ENCODE data around the gene SORCS2.

The SORCS2 gene

GRCh38 chr4:7684294-7684693 is 492.0 kb downstream of the SORCS2 start:
- Histone ChIP-seq H2AFZ (ENCODE audit: insufficient read depth, low read length, poor library complexity) (no peak overlapping the region), H3K23ac (ENCODE audit: low read length) (no peak overlapping the region), H2BK12ac (ENCODE audit: low read length) (no peak overlapping the region), H3K4me2 (ENCODE audit: low read length) (no peak overlapping the region), H3K27ac (ENCODE audit: low read depth, low read length) (no peak overlapping the region), H3K79me2 (ENCODE audit: control insufficient read depth, insufficient read depth, low read length, poor library complexity) (no peaks in the 10 kb centered on the region), H4K12ac (ENCODE audit: low read depth, low read length) (no peak overlapping the region), H3K18ac (ENCODE audit: low read length) (no peak overlapping the region), H3K4me1 (ENCODE audit: control insufficient read depth in 1 of 2, insufficient read depth in 2 of 2, low read length in 2 of 2) (no peaks in the 10 kb centered on the region), H3K27me3 (ENCODE audit: insufficient read depth, low read length) (no peaks in the 10 kb centered on the region), H2BK5ac (ENCODE audit: low read depth, low read length, poor library complexity) (no peak overlapping the region), H2BK120ac (ENCODE audit: insufficient read depth, low read length, poor library complexity) (no peak overlapping the region), H3K9me3 (ENCODE audit: insufficient read depth, low read depth, low read length) (peaks cover 15% of the 10 kb centered on the region), H3K79me1 (ENCODE audit: low read length) (no peaks in the 10 kb centered on the region), H3K4me3 (ENCODE audit: low read depth, low read length) (no peak overlapping the region), H4K8ac (ENCODE audit: low read depth, low read length) (no peak overlapping the region), H3K36me3 (ENCODE audit: control insufficient read depth in 1 of 2, insufficient read depth in 2 of 2, low read length in 2 of 2) (no peaks in the 10 kb centered on the region), H4K91ac (ENCODE audit: low read depth, low read length) (no peak overlapping the region), H2AK5ac (ENCODE audit: low read length) (no peak overlapping the region), H3K4ac (ENCODE audit: low read depth, low read length) (no peak overlapping the region), H3K14ac (ENCODE audit: low read length) (no peak overlapping the region), H3K9ac (ENCODE audit: low read length) (no peak overlapping the region)
- DNase-seq = no peak
- no CpG with 5 or more reads among the region's 3 CpGs for WGBS (ENCODE audit: extremely low coverage, insufficient coverage, insufficient read length)

DNA sequence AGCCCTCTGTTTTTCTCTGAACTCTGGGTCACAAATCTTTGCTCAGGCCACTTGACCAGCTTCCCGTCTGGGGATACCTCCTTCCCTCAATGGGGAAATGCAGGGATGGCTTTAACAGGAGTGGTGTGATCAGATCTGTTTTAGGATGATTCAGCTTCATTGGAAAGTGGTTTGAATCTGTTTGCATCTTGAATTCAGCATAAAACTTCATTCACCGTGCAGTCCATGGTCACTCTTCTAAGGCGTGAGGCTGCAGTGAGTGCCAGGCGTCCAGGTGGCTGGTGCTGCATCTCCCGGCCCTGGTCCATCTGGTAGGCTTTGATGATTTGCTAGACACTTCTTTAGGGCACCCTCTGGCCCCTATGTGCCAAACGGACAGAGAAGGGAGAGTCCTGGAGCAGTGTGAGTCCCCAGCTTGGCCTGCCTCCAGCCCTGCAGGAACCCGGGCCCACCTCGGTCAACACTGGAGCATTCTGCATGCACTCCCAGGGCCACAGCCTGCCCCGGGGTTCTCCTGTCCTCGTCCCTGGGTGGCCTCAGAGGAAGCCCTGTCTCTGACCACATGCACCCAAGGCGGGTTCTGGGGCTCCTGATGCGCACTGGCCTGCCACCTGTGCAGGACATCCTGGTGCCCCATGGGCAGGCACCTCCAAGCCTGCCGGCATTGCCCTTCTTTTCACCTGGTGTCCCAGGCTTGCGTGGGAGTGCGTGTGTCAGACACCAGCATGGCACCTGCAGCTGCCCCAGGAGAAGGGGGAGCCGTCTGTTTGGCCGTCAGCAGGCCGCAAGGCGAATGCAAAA is 493.9 kb downstream of the SORCS2 start:
- Histone ChIP-seq H2BK5ac (ENCODE audit: low read depth, low read length, poor library complexity) (no peak overlapping the region), H4K12ac (ENCODE audit: low read depth, low read length) (no peak overlapping the region), H2BK12ac (ENCODE audit: low read length) (no peak overlapping the region), H3K18ac (ENCODE audit: low read length) (no peak overlapping the region), H3K4ac (ENCODE audit: low read depth, low read length) (no peak overlapping the region), H3K27ac (ENCODE audit: low read depth, low read length) (no peak overlapping the region), H3K4me3 (ENCODE audit: low read depth, low read length) (no peak overlapping the region), H3K79me2 (ENCODE audit: control insufficient read depth, insufficient read depth, low read length, poor library complexity) (no peaks in the 10 kb centered on the region), H3K27me3 (ENCODE audit: insufficient read depth, low read length) (no peaks in the 10 kb centered on the region), H3K4me1 (ENCODE audit: control insufficient read depth in 1 of 2, insufficient read depth in 2 of 2, low read length in 2 of 2) (no peaks in the 10 kb centered on the region), H3K36me3 (ENCODE audit: control insufficient read depth in 1 of 2, insufficient read depth in 2 of 2, low read length in 2 of 2) (no peaks in the 10 kb centered on the region), H3K9me3 (ENCODE audit: insufficient read depth, low read depth, low read length) (peaks cover 19% of the 10 kb centered on the region), H3K4me2 (ENCODE audit: low read length) (no peak overlapping the region), H3K9ac (ENCODE audit: low read length) (no peak overlapping the region), H2AK5ac (ENCODE audit: low read length) (no peak overlapping the region), H2BK120ac (ENCODE audit: insufficient read depth, low read length, poor library complexity) (no peak overlapping the region), H3K79me1 (ENCODE audit: low read length) (no peaks in the 10 kb centered on the region), H4K8ac (ENCODE audit: low read depth, low read length) (no peak overlapping the region), H4K91ac (ENCODE audit: low read depth, low read length) (no peak overlapping the region), H3K23ac (ENCODE audit: low read length) (no peak overlapping the region), H3K14ac (ENCODE audit: low read length) (no peak overlapping the region), H2AFZ (ENCODE audit: insufficient read depth, low read length, poor library complexity) (no peak overlapping the region)
- no peak for DNase-seq
- no CpG with 5 or more reads among the region's 19 CpGs for WGBS (ENCODE audit: extremely low coverage, insufficient coverage, insufficient read length)

- Histone ChIP-seq H3K4me3 (ENCODE audit: low read depth, low read length) (no peak overlapping the region), H2AFZ (ENCODE audit: insufficient read depth, low read length, poor library complexity) (no peak overlapping the region), H3K79me1 (ENCODE audit: low read length) (no peaks in the 10 kb centered on the region), H3K14ac (ENCODE audit: low read length) (no peak overlapping the region), H3K23ac (ENCODE audit: low read length) (no peak overlapping the region), H3K4me2 (ENCODE audit: low read length) (no peak overlapping the region), H3K4ac (ENCODE audit: low read depth, low read length) (no peak overlapping the region), H3K4me1 (ENCODE audit: control insufficient read depth in 1 of 2, insufficient read depth in 2 of 2, low read length in 2 of 2) (no peaks in the 10 kb centered on the region), H3K36me3 (ENCODE audit: control insufficient read depth in 1 of 2, insufficient read depth in 2 of 2, low read length in 2 of 2) (no peaks in the 10 kb centered on the region), H2AK5ac (ENCODE audit: low read length) (no peak overlapping the region), H2BK120ac (ENCODE audit: insufficient read depth, low read length, poor library complexity) (no peak overlapping the region), H2BK5ac (ENCODE audit: low read depth, low read length, poor library complexity) (no peak overlapping the region), H3K9ac (ENCODE audit: low read length) (no peak overlapping the region), H3K18ac (ENCODE audit: low read length) (no peak overlapping the region), H4K91ac (ENCODE audit: low read depth, low read length) (no peak overlapping the region), H3K9me3 (ENCODE audit: insufficient read depth, low read depth, low read length) (peaks cover 20% of the 10 kb centered on the region), H4K12ac (ENCODE audit: low read depth, low read length) (no peak overlapping the region), H3K27me3 (ENCODE audit: insufficient read depth, low read length) (no peaks in the 10 kb centered on the region), H3K27ac (ENCODE audit: low read depth, low read length) (no peak overlapping the region), H3K79me2 (ENCODE audit: control insufficient read depth, insufficient read depth, low read length, poor library complexity) (no peaks in the 10 kb centered on the region), H2BK12ac (ENCODE audit: low read length) (no peak overlapping the region), H4K8ac (ENCODE audit: low read depth, low read length) (no peak overlapping the region)
- WGBS (ENCODE audit: extremely low coverage, insufficient coverage, insufficient read length) = no CpG with 5 or more reads among the region's 9 CpGs
- DNase-seq = no peak
Measured at GRCh38 chr4:7687006-7687405, 494.7 kb downstream of the SORCS2 start.

DNA sequence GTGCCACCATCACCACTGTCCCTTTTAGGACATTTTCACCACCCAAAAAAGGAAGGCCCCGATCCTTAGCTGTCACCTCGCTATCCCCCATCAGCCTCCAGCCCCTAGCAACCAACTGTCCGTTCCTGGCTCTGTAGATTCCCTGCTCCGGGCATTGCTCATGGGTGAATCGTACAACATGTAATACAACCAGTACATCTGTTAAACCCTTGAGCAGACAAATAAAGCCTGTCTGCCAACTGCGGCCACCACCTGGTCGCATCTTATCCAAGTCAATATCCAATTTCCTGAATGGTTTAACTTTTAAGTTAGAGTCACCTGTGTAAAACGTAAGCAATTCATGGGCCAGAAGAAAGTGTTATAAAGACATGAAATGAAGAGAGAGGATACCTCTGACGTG is 495.5 kb downstream of the SORCS2 start:
- DNase-seq = no peak
- Histone ChIP-seq H3K36me3 (ENCODE audit: control insufficient read depth in 1 of 2, insufficient read depth in 2 of 2, low read length in 2 of 2) (no peaks in the 10 kb centered on the region), H3K14ac (ENCODE audit: low read length) (no peak overlapping the region), H2BK5ac (ENCODE audit: low read depth, low read length, poor library complexity) (no peak overlapping the region), H3K18ac (ENCODE audit: low read length) (no peak overlapping the region), H3K4ac (ENCODE audit: low read depth, low read length) (no peak overlapping the region), H4K8ac (ENCODE audit: low read depth, low read length) (no peak overlapping the region), H3K9me3 (ENCODE audit: insufficient read depth, low read depth, low read length) (peaks cover 15% of the 10 kb centered on the region), H2BK120ac (ENCODE audit: insufficient read depth, low read length, poor library complexity) (no peak overlapping the region), H3K4me2 (ENCODE audit: low read length) (no peak overlapping the region), H2AFZ (ENCODE audit: insufficient read depth, low read length, poor library complexity) (no peak overlapping the region), H3K27me3 (ENCODE audit: insufficient read depth, low read length) (no peaks in the 10 kb centered on the region), H3K79me1 (ENCODE audit: low read length) (no peaks in the 10 kb centered on the region), H3K9ac (ENCODE audit: low read length) (no peak overlapping the region), H3K27ac (ENCODE audit: low read depth, low read length) (no peak overlapping the region), H4K12ac (ENCODE audit: low read depth, low read length) (no peak overlapping the region), H4K91ac (ENCODE audit: low read depth, low read length) (no peak overlapping the region), H3K4me1 (ENCODE audit: control insufficient read depth in 1 of 2, insufficient read depth in 2 of 2, low read length in 2 of 2) (no peaks in the 10 kb centered on the region), H2BK12ac (ENCODE audit: low read length) (no peak overlapping the region), H2AK5ac (ENCODE audit: low read length) (no peak overlapping the region), H3K79me2 (ENCODE audit: control insufficient read depth, insufficient read depth, low read length, poor library complexity) (no peaks in the 10 kb centered on the region), H3K4me3 (ENCODE audit: low read depth, low read length) (no peak overlapping the region), H3K23ac (ENCODE audit: low read length) (no peak overlapping the region)
- no CpG with 5 or more reads among the region's 9 CpGs for WGBS (ENCODE audit: extremely low coverage, insufficient coverage, insufficient read length)

All from trophoblast cell (in vitro differentiated cells and primary cell).